Lower leg skin (tissue), 3 donors: ENCODE results near the gene FBXW4.

Experiments used
- POLR2A ChIP-seq, 2 donors: fragments of 450-650 bp; IDR thresholded peaks; one replicate each; pipeline ENCODE4 v1.6.1; 2016 to 2017; ENCODE audit warnings: antibody characterized with exemption in 2 of 2, mild to moderate bottlenecking in 1 of 2, moderate library complexity in 1 of 2
- TF ChIP-seq, protein P1 (sequence below), 3 donors: fragments of 450-650 bp; IDR thresholded peaks; one replicate each; pipeline ENCODE4 v1.5.1; 2016; ENCODE audit warnings: antibody characterized with exemption in 3 of 3, mild to moderate bottlenecking in 3 of 3, moderate library complexity in 2 of 3

DNA sequence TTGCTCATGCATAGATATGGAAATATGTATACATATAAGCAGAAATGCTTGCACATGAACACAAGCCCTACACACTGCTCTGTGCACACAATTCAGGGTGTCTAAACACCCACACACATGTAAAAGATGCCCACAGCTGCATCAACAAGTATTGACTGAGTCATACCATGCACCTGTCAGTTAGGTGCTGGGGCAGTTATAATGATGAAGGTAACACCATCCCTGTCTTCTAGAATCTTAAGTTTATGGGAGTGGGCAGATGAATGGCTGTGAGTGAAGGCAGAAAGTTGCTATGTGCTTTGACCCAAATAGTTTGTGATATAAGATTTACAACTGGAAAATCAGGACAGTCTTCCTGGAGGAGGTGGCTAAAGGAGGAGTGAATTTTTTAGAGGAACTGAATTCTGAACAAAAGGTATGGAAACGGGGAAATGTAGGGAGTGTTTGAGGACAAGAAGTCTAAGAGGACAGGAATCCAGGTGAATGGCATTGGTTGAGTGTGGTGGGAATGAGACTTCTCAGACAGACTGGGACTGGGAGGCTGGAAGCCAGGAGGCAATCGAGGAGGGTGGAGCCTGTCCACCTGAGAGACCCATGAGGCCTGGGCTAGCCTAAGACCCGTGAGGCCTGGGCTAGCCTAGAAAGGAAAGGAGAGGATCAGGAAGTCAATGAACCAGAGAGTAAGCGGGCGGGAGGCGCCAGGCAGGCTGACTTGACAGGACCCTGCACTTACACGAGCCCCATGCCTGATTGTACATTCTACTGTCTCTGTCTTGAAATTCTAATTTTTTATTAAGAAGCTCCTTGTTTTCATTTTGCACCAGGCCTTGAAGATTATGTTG is 127.6 kb downstream of the FBXW4 start:
- no peak for TF ChIP-seq POLR2A (IDR thresholded peaks at IDR 0.05)
- TF ChIP-seq, protein P1, sequence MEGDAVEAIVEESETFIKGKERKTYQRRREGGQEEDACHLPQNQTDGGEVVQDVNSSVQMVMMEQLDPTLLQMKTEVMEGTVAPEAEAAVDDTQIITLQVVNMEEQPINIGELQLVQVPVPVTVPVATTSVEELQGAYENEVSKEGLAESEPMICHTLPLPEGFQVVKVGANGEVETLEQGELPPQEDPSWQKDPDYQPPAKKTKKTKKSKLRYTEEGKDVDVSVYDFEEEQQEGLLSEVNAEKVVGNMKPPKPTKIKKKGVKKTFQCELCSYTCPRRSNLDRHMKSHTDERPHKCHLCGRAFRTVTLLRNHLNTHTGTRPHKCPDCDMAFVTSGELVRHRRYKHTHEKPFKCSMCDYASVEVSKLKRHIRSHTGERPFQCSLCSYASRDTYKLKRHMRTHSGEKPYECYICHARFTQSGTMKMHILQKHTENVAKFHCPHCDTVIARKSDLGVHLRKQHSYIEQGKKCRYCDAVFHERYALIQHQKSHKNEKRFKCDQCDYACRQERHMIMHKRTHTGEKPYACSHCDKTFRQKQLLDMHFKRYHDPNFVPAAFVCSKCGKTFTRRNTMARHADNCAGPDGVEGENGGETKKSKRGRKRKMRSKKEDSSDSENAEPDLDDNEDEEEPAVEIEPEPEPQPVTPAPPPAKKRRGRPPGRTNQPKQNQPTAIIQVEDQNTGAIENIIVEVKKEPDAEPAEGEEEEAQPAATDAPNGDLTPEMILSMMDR (IDR thresholded peaks at IDR 0.05): no peak
